Measurements from ENCODE around the gene SUPT3H. TPM values are rescaled to one million over a fixed set of nuclear protein-coding genes. Genes with fewer than 3 reads are reported as not detected.
"Not testable (repeated sequence)": the region's sequence is repeated elsewhere in the genome, so short reads cannot be mapped to it uniquely, and the experiment has no call there.

SUPT3H gene
- total RNA-seq, 1 donor from 2014 or later: 7.9 TPM

DNA sequence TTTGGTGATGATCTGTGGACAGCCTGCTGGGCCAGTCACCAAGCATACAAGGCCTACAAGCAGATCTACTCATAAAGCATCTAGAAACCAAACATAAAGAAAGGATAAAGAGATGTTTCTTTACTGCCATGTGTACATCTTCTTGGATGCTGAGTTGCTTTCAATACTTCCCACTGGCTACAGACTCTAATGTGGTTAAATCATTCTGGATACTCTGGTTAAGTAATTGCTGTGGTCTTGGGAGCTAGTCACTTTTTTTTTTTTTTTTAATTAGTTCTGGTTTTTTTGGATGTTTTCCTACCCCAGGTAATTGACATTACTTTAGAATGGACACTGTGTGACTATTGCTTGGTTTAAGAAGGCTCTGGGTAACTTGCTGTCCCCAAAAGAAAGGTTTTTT is 265.0 kb downstream of the SUPT3H start:
- no peak for DNase-seq

DNA sequence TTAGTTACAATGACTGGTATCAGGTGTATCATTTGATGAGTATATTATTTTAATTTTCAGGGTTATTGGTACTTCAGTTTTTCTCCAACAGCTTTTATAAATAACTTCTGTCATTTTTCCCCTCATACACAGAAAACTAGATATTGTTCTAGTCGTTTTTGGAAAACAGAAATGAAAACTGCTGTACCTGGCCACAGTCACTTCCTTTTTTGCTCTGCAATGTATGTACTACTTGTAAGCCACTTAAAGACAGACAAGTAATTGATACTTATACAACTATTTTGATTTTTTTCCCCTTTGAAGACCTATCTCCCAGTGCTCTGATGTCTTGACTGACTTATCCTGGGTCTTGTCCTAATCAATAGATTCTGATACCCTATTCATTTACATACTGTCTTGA is 268.2 kb downstream of the SUPT3H start:
- no peak for DNase-seq

- DNase-seq: no peak
Measured at GRCh38 chr6:45105170-45105820, 272.4 kb downstream of the SUPT3H start.

- no peak for DNase-seq
Measured at GRCh38 chr6:45104429-45104828, 273.3 kb downstream of the SUPT3H start.

DNA sequence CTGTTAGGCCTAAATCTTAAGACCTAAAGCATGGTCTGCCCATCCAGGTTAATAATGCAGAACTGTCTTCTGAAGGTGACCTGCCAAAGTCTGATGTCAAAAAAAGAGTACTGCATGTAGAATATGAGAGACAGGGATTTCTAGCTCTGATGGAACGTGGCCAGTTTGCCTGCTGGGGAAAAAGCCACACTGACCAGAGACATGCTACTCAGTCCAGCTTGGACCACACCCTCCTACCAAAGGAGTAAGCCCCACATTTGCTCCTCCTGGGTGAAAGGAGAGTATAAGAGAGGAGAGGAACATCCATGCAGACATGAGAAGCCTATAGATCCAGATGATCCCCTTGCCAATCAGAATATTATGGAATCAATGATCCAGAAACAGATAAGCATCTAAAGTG is 279.5 kb downstream of the SUPT3H start:
- no peak for DNase-seq

GRCh38 chr6:45094831-45095230 is 282.9 kb downstream of the SUPT3H start:
- DNase-seq: peak; percentile 2

GRCh38 chr6:45092135-45092534 is 285.6 kb downstream of the SUPT3H start:
- no peak for DNase-seq

- no peak for DNase-seq
Measured at GRCh38 chr6:45086360-45087084, 291.2 kb downstream of the SUPT3H start.

DNA sequence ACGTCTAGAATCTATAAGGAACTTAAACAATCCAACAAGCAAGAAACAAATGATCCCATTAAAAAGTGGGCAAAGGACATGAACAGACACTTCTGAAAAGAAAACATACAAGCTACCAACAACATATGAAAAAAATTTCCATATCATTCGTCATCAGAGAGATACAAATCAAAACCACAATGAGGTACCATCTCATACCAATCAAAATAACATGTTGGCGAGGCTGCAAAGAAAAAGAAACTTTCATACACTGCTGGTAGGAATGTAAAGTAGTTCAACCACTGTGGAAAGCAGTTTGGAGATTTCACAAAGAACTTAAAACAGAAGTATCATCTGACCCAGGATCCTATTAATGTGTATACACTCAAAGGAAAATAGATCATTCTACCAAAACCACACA is 293.5 kb downstream of the SUPT3H start:
- no peak for DNase-seq

- no peak for DNase-seq
Measured at GRCh38 chr6:45082091-45082490, 295.6 kb downstream of the SUPT3H start.

DNA sequence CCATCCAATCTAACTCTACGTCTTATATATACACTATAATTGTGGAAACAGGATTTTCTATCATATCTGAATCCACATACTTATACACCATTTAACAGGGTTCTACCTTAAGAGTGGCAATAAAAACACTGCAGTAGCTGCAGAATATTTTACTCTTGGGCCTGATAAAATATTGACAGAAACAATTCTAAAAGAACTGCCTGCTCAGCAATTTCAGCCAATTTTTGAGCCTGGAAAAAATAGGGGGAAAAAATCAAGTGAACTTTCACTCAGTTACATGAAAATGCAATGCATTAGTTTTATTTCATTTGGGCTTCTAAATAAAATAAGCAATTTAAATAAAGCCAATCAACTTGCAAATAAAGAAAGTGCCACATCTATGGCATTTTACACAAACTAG is 296.1 kb downstream of the SUPT3H start:
- no peak for DNase-seq

DNA sequence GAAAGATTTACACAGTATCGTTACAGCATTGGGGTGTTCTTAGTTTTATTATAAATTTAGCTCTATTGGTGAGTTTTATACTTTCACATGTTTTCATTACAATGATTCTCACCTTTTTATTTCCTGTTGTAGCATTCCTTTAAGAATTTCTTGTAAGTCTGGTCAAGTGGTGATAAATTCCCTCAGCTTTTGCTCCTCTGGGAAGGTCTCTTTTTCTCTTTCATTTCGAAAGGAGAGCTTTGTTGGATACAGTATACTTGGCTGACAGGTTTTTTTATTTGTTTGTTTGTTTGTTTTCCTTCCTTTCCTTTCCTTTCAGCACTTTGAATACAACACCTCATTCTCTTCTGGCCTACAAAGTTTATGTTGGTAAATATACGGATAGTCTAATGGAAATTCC is 299.3 kb downstream of the SUPT3H start:
- no peak for DNase-seq

- peak; percentile 54 for DNase-seq
Measured at GRCh38 chr6:45076217-45076930, 301.4 kb downstream of the SUPT3H start.

DNA sequence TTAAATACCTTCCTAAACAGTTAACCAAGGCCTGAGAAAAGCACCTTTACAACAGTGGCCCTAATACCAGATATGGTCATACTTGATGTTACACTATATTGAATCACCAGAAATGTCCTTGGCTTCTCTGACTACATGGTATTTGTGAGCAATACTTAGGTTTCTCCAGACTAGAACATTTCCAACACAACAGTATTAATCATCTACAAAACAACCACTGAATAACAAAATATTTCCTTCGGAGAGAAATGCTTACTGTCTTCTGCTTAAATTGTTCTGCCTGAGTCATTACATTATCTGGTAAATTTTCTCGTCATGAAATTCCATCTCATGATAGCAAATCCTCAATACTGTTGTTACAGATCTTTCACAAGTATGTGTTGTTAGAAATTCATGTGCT is 302.5 kb downstream of the SUPT3H start:
- no peak for DNase-seq

GRCh38 chr6:45074439-45074838 is 303.3 kb downstream of the SUPT3H start:
- no peak for DNase-seq

DNA sequence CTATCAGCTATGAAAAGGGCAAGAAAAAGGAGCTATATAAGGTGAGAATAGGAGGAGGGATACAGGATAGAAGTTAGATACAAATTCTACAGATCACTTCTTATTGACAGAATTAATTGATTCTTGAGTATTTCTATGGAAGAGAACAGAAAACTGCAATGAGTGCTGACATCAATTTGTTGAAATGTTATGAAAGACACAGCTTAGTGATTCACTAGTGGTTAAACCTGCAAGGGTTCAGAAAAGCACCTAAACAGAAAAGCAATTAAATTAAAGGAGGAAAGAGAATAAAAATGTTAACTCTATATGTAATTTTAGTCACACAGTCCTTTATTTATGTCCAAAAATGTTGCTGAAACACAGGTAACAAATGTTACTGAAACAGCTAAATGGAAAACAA is 304.0 kb downstream of the SUPT3H start:
- no peak for DNase-seq

- no peak for DNase-seq
Measured at GRCh38 chr6:45072673-45073072, 305.1 kb downstream of the SUPT3H start.

GRCh38 chr6:45072016-45072415 is 305.7 kb downstream of the SUPT3H start:
- DNase-seq: no peak

DNA sequence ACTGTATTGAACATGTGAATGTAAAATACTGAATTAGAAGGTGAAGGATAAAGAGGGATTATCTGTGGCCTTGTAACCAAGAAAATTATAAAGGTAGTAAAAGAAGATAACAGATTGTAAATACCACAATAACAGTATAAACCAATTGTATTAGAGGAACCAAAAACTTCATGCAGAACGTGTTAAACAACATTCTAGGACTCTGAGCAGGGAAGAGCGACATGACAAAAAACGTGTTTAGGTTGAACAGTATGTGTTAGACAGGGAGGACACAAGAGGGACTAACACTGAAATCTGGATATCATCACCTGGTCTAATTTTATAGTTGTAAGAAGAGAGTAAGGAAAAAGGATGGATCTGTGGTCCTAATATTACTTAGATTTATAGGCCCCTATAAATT is 308.6 kb downstream of the SUPT3H start:
- no peak for DNase-seq

GRCh38 chr6:45067446-45067845 is 310.3 kb downstream of the SUPT3H start:
- not testable (repeated sequence) for DNase-seq

DNA sequence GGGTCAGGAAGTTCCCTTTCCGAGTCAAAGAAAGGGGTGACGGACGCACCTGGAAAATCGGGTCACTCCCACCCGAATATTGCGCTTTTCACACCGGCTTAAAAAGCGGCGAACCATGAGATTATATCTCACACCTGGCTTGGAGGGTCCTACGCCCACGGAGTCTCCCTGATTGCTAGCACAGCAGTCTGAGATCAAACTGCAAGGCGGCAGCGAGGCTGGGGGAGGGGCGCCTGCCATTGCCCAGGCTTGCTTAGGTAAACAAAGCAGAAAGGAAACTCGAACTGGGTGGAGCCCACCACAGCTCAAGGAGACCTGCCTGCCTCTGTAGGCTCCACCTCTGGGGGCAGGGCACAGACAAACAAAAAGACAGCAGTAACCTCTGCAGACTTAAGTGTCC is 315.1 kb downstream of the SUPT3H start:
- not testable (repeated sequence) for DNase-seq

GRCh38 chr6:45057711-45058110 is 320.0 kb downstream of the SUPT3H start:
- DNase-seq: no peak

DNA sequence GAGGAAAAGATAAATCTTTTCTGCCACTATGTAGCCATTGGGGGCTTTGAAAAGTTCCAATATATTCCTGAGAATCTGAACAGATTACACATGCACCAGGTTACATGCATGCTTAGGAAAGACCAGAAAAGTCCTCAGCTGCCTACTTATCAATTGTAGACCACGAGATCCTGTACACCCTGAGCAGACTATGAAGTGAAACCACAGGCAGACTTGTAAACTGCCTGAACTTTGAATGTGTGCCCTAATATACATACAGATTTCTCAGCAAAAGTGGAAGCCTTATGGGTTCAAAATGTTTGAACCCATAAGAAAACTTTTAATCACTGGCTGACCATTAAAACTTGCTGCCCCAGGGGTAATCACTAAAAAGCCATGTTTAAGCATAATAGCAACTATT is 323.1 kb downstream of the SUPT3H start:
- DNase-seq: no peak

DNA sequence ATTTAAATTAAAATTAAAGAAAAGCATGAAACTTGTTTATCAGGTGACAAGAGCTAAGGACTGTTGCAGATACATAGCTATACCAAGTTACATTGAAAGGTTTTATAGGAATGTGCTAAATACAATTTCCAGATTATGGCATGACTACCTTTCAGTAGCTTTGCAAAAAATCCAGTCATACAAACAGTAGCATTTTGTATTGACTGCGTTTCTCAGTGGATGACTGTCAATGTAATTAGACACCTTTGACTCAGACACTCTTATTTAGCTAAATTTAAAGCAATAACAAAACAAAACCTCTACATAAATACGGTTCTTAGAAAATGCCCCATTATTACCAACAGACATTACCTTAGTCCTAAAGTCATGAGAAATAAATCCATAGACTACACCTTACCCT is 325.4 kb downstream of the SUPT3H start:
- no peak for DNase-seq

Measured in tongue (tissue), 2 donors.